Prostate gland (tissue), 2 donors: ENCODE results near the gene IFT27. TPM values are rescaled to one million over a fixed set of nuclear protein-coding genes. Genes with fewer than 3 reads are reported as not detected.
A peak's percentile ranks its signal among the peaks of the same experiment; 100 is the strongest.

Source experiments
- DNase-seq: peaks from one replicate; pipeline ENCODE4 v3.0.0-alpha.2; 2019; ENCODE audit warnings: low spot score
- H3K27ac ChIP-seq, 2 donors: fragments of 200-600 bp; sonication (generic); 2 replicates each; pipeline ENCODE4 v1.5.1; 2017 to 2019
- H3K27me3 ChIP-seq: fragments of 200-600 bp; sonication (generic); replicated peaks from 2 replicates; pipeline ENCODE4 v1.5.1; 2019; ENCODE audit not compliant: insufficient read depth
- H3K36me3 ChIP-seq, 2 donors: fragments of 200-600 bp; sonication (generic); 1 replicate in 1 of 2; 2 replicates in 1 of 2; pipeline versions ENCODE4 v1.5.1 to v1.8.1; 2017 to 2019
- H3K4me1 ChIP-seq: fragments of 200-600 bp; sonication (generic); replicated peaks from 2 replicates; pipeline ENCODE4 v1.5.1; 2019
- H3K4me3 ChIP-seq, 2 donors: fragments of 200-600 bp; sonication (generic); 2 replicates each; pipeline ENCODE4 v1.5.1; 2017 to 2019
- H3K9me3 ChIP-seq: fragments of 200-600 bp; sonication (generic); 2 replicates; pipeline ENCODE4 v1.5.1; 2017
- POLR2A ChIP-seq: fragments of 450-650 bp; IDR thresholded peaks from one replicate; pipeline ENCODE4 v1.6.1; 2016; ENCODE audit warnings: antibody characterized with exemption, mild to moderate bottlenecking
- POLR2AphosphoS5 ChIP-seq: sonication (generic); formaldehyde crosslinking; IDR thresholded peaks from one replicate; pipeline ENCODE4 v1.6.1; 2017; ENCODE audit warnings: antibody characterized with exemption
- WGBS: methylation state at CpG from one replicate; pipeline ENCODE4 v1.1.5; 2018; 5-methylcytosine and 5-hydroxymethylcytosine counted together
- intact Hi-C: fragments of 100-400 bp; cut with DNase I; formaldehyde crosslinking; loops from one replicate; pipeline ENCODE4 v1.14.2; 2022
- total RNA-seq, 2 donors: library from RNA; depleted of rRNA; stranded (reverse); fragments of >200 nt; gene quantifications; one replicate each; pipeline ENCODE4 v1.1.0, GENCODE V29; 2016
- TF ChIP-seq, protein P1 (sequence below), 4 experiments: fragments of 200-600 bp in 2 of 4; fragments of 450-650 bp in 2 of 4; sonication (generic) in 2 of 4; IDR thresholded peaks; 1 replicate in 3 of 4; 2 replicates in 1 of 4; pipeline ENCODE4 v1.5.1; 2016 to 2019; ENCODE audit warnings: antibody characterized with exemption in 4 of 4, mild to moderate bottlenecking in 2 of 4, moderate library complexity in 2 of 4

Gene IFT27
- total RNA-seq, 2 donors from 2014 or later, result 16.5 to 26.4 TPM

DNA sequence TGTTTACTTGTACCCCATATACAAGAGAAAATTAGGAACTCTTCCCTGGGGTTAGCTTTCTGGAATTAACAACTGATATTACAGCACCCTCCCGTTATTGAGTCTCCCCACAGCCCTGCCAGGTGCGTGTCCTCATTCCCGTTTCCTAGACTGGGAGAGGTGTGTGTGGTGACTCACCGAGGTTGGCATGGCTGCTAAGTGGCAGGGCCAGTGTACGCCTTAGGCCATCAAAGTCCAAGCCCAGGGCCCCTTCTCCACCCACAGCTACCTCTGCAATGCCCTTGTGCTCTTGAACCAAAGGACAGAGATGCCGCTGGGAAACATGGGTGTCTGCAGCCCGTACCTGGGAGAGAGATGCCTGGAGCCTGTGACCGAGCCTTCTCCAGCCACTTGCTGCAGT, 12.3 kb downstream of the IFT27 start:
- H3K4me3 ChIP-seq, result no peak overlapping the region
- no peaks in the 10 kb centered on the region for H3K36me3 ChIP-seq
- H3K27ac ChIP-seq, result no peak overlapping the region
- no peaks in the 10 kb centered on the region for H3K4me1 ChIP-seq
- H3K9me3 ChIP-seq, result no peaks in the 10 kb centered on the region
- 77% methylated on average over 8 of the region's 8 CpGs for WGBS
- intact Hi-C loops, result loop anchor here (10.0 kb wide), 1 partner anchor 239 kb away; the partner anchor contains the start of gene EIF3D
- TF ChIP-seq POLR2AphosphoS5 (no peak), POLR2A (no peak)
- TF ChIP-seq, protein P1, sequence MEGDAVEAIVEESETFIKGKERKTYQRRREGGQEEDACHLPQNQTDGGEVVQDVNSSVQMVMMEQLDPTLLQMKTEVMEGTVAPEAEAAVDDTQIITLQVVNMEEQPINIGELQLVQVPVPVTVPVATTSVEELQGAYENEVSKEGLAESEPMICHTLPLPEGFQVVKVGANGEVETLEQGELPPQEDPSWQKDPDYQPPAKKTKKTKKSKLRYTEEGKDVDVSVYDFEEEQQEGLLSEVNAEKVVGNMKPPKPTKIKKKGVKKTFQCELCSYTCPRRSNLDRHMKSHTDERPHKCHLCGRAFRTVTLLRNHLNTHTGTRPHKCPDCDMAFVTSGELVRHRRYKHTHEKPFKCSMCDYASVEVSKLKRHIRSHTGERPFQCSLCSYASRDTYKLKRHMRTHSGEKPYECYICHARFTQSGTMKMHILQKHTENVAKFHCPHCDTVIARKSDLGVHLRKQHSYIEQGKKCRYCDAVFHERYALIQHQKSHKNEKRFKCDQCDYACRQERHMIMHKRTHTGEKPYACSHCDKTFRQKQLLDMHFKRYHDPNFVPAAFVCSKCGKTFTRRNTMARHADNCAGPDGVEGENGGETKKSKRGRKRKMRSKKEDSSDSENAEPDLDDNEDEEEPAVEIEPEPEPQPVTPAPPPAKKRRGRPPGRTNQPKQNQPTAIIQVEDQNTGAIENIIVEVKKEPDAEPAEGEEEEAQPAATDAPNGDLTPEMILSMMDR (IDR thresholded peaks at IDR 0.05), result no peak
- no peaks in the 10 kb centered on the region for H3K27me3 ChIP-seq
- DNase-seq, result no peak

DNA sequence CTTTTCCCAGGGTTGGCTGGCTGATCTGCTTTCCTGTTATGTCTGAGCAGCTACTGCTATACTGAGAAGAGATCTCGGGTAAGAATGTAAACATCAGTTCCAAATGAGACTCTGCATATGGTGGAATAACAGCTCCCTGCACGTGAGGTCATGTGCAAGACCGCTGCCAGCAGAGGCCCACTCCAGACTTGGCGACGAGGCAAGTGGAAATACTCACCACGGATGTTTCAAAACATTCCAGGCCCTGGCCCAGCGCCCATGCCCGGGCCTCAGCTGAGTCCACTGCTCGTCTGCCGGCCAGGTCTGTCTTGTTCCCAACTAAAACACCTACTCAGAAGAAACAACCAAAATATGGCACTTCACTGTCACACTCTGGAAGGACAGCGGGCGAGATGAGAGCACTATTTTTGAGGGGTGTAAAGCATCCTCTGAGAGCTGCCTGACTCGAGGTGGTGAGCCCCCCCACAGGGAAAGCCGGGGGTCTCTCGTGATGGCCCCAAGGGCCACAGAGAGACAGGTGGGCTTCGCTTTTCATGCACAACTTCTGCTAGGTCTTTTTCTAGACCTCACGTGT, 13.1 kb downstream of the IFT27 start:
- no peak for DNase-seq
- TF ChIP-seq POLR2AphosphoS5, result peak; percentile 5
- TF ChIP-seq, protein P1 (IDR thresholded peaks at IDR 0.05), result no peak
- 49% methylated on average over 17 of the region's 17 CpGs for WGBS
- no peak overlapping the region for H3K4me3 ChIP-seq
- H3K27ac ChIP-seq, result no peak overlapping the region
- intact Hi-C loops, result loop anchor here (10.0 kb wide), 1 partner anchor 238 kb away; the partner anchor contains the start of gene EIF3D
- H3K27me3 ChIP-seq, result no peaks in the 10 kb centered on the region
- no peaks in the 10 kb centered on the region for H3K9me3 ChIP-seq
- H3K36me3 ChIP-seq, result no peaks in the 10 kb centered on the region
- no peaks in the 10 kb centered on the region for H3K4me1 ChIP-seq

DNA sequence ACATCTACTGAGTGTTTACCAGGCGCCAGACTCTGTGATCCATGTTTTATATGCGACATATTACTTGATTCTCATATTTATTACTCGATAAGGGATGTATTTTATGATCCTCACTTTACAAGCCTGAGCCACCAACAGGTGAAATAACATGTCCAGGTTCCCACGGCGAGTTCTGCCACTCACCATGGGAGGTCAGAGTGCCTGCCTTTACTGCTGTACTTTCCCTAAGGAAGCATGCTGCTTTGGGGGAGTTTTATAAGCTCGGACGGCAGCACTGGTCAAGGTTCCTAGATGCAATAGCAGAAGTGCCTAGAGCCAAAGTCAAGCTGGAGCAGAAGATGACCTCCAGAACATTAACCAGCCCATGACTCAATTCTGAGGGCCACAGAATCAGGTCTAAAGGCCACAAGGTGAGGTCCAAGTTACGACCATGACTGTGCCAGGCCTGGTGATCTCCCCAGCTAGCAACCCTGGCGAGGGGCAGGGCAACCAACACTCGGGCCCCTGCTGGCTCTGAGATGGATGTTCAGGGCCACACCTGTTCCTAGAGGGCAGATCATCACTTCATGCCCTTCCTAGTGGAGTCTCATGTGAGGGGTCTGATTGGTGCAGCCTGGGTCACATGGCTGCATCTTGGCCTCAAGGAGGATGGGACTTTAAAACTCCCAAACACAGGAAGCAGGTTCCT, 14.2 kb downstream of the IFT27 start:
- intact Hi-C loops, result loop anchor here (10.0 kb wide), 1 partner anchor 237 kb away; the partner anchor contains the start of gene EIF3D
- H3K27me3 ChIP-seq, result no peaks in the 10 kb centered on the region
- WGBS, result 86% methylated on average over 10 of the region's 10 CpGs
- H3K9me3 ChIP-seq, result no peaks in the 10 kb centered on the region
- H3K4me3 ChIP-seq, result no peak overlapping the region
- no peak for TF ChIP-seq POLR2A
- TF ChIP-seq, protein P1 (IDR thresholded peaks at IDR 0.05), result no peak
- TF ChIP-seq POLR2AphosphoS5, result no peak
- no peak for DNase-seq
- H3K36me3 ChIP-seq, result no peaks in the 10 kb centered on the region
- no peak overlapping the region for H3K27ac ChIP-seq
- no peaks in the 10 kb centered on the region for H3K4me1 ChIP-seq

DNA sequence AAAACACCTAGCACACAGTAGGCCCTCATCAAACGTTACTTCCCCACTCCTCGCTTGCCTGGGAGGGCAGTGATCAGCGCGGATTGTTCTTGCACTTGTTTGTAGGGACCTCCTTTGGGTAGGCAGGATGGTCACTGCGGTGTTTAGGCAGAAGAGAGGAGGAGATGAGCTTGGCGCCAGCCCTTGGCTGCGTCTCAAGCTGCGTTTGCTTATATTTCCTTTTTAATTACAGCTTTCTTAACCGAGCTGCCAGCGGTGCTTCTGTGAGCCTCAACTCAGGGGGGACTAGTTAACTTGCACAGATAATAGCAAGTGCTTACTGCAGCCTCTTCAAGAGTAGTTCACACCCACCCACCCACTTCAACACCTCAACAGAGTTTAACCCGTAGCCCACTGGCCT, 15.1 kb downstream of the IFT27 start:
- H3K27me3 ChIP-seq, result peaks cover 3% of the 10 kb centered on the region
- 45% methylated on average over 11 of the region's 11 CpGs for WGBS
- TF ChIP-seq POLR2A (no peak), POLR2AphosphoS5 (no peak)
- TF ChIP-seq, protein P1 (IDR thresholded peaks at IDR 0.05), result no peak
- intact Hi-C loops, result loop anchor here (10.0 kb wide), 1 partner anchor 236 kb away; the partner anchor contains the start of gene EIF3D
- no peaks in the 10 kb centered on the region for H3K4me1 ChIP-seq
- no peaks in the 10 kb centered on the region for H3K36me3 ChIP-seq
- H3K9me3 ChIP-seq, result no peaks in the 10 kb centered on the region
- DNase-seq, result no peak
- no peak overlapping the region for H3K4me3 ChIP-seq
- H3K27ac ChIP-seq, result no peak overlapping the region
